Lung (tissue), 12 donors: ENCODE measurements around the gene HECW1. TPM values are rescaled to one million over a fixed set of nuclear protein-coding genes. Genes with fewer than 3 reads are reported as not detected.

Experiments
- ATAC-seq: fragments of 200-7000 bp; cut with Tn5 transposase; one replicate; pipeline ENCODE4 v1.9.1; 2020; ENCODE audit warnings: moderate number of reproducible peaks; ENCODE audit not compliant: insufficient read depth, low FRiP score
- DNase-seq, 3 donors: peaks; one replicate each; pipeline ENCODE4 v3.0.0-alpha.2; 2013 to 2017
- H3K27ac ChIP-seq, 2 donors: one replicate each; pipeline ENCODE4 v1.5.1; 2013; ENCODE audit warnings: mild to moderate bottlenecking in 2 of 2, moderate library complexity in 2 of 2, control low read depth in 1 of 2, inconsistent platforms in 1 of 2, low read depth in 1 of 2, low read length in 1 of 2
- H3K27me3 ChIP-seq, 3 donors: one replicate each; pipeline ENCODE4 v1.5.1; 2013; ENCODE audit warnings: low read length in 2 of 3; ENCODE audit not compliant: control insufficient read depth in 3 of 3, insufficient read depth in 3 of 3
- H3K36me3 ChIP-seq, 4 donors: one replicate each; pipeline ENCODE4 v1.5.1; 2013; ENCODE audit warnings: low read length in 4 of 4, mild to moderate bottlenecking in 1 of 4, moderate library complexity in 1 of 4; ENCODE audit not compliant: control insufficient read depth in 4 of 4, insufficient read depth in 4 of 4
- H3K4me1 ChIP-seq, 5 donors: one replicate each; pipeline ENCODE4 v1.5.1; 2013; ENCODE audit warnings: low read length in 5 of 5, mild to moderate bottlenecking in 2 of 5, moderate library complexity in 1 of 5; ENCODE audit not compliant: control insufficient read depth in 5 of 5, insufficient read depth in 5 of 5
- H3K4me3 ChIP-seq: one replicate; pipeline ENCODE4 v1.5.1; 2013; ENCODE audit warnings: mild to moderate bottlenecking, control low read depth, moderate library complexity
- H3K9ac ChIP-seq, 2 donors: one replicate each; pipeline ENCODE4 v1.5.1; 2013; ENCODE audit warnings: low read length in 2 of 2, control low read depth in 1 of 2; ENCODE audit not compliant: insufficient read depth in 1 of 2
- H3K9me3 ChIP-seq, 4 donors: one replicate each; pipeline ENCODE4 v1.5.1; 2013; ENCODE audit warnings: low read length in 3 of 4, mild to moderate bottlenecking in 1 of 4, moderate library complexity in 1 of 4; ENCODE audit not compliant: control insufficient read depth in 4 of 4, insufficient read depth in 3 of 4
- WGBS, 2 donors: extraction: QIAGEN DNeasy Blood & Tissue Kit; methylation state at CpG; one replicate each; pipeline ENCODE4 v1.1.7; 2013; 5-methylcytosine and 5-hydroxymethylcytosine counted together
- polyA plus RNA-seq, 2 donors: library from polyadenylated mRNA; stranded (reverse); fragments of 200-250 nt; gene quantifications; one replicate each; pipeline ENCODE4 v1.2.1, GENCODE V29; 2013
- total RNA-seq, 2 donors: library from RNA; depleted of rRNA in 1 of 2; stranded (reverse); fragments of >200 nt in 1 of 2; gene quantifications; one replicate each; pipeline ENCODE4 v1.2.1, GENCODE V29; 2014 to 2021
- TF ChIP-seq, protein P1 (sequence below): IDR thresholded peaks from 2 replicates; pipeline ENCODE4 v1.5.1; 2012; ENCODE audit warnings: mild to moderate bottlenecking; ENCODE audit errors: control extremely low read depth, extremely low read depth
- donor health status: control.
- donor health status: control.
- donor health status: Bipolar disorder and iron deficiency.
- donor health status: healthy.
- donor health status: DM: yes; HTN: yes; CAD: no.

Gene HECW1
- total and polyA plus RNA-seq, 4 donors, result 0.05 to 0.21 (median 0.13) TPM

DNA sequence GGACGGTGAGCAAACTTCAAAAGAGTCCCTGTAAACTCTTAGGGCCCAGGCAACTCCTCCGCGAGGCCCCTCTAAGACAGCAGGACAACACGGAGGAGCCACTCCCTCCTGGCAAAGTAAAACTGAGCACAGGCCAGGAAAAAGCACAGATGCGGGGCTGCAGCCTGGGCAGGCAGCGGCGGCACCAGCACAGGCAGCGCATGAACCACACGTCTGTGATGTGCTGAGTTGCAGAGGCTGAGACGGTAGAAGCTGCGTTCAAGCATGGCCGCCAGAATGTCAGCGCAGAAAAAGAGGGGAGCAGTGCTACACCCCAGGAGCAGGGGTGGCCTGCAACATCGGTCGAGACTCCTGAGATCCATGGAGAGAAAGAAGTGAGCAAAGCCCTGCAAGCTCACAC lies 424.3 kb downstream of the HECW1 start:
- no peak overlapping the region for H3K9ac ChIP-seq
- ATAC-seq, result no peak
- H3K9me3 ChIP-seq, result no peaks in the 10 kb centered on the region
- no peak overlapping the region for H3K4me3 ChIP-seq
- no peaks in the 10 kb centered on the region for H3K36me3 ChIP-seq
- 89 to 93% methylated on average over 15 of the region's 15 CpGs for WGBS, 2 donors
- TF ChIP-seq, protein P1, sequence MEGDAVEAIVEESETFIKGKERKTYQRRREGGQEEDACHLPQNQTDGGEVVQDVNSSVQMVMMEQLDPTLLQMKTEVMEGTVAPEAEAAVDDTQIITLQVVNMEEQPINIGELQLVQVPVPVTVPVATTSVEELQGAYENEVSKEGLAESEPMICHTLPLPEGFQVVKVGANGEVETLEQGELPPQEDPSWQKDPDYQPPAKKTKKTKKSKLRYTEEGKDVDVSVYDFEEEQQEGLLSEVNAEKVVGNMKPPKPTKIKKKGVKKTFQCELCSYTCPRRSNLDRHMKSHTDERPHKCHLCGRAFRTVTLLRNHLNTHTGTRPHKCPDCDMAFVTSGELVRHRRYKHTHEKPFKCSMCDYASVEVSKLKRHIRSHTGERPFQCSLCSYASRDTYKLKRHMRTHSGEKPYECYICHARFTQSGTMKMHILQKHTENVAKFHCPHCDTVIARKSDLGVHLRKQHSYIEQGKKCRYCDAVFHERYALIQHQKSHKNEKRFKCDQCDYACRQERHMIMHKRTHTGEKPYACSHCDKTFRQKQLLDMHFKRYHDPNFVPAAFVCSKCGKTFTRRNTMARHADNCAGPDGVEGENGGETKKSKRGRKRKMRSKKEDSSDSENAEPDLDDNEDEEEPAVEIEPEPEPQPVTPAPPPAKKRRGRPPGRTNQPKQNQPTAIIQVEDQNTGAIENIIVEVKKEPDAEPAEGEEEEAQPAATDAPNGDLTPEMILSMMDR, result no peak
- peaks cover 0 to 9% (median 2%) of the 10 kb centered on the region in 5 donors for H3K4me1 ChIP-seq
- DNase-seq, result no peak
- no peaks in the 10 kb centered on the region for H3K27me3 ChIP-seq
- H3K27ac ChIP-seq, result no peak overlapping the region

GRCh38 chr7:43537765-43538403 lies 425.4 kb downstream of the HECW1 start:
- peaks cover 0 to 9% (median 2%) of the 10 kb centered on the region in 5 donors for H3K4me1 ChIP-seq

DNA sequence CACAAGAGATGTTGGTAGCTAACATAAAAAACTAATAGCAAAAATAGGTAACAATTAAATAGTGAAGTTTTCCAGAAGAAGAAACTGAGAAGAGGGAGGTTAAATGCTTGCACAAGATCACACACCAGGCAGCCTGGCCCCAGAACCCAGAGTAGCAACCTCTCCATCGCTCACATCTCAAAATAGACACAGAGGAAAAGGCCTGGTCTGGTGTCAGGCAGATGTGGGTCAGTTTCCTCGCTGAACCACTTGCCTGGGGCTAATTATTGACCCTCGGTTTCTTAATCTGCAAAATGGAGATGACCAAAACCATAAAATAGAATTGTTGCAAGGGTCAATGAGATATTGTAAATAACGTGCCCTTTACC lies 425.9 kb downstream of the HECW1 start:
- no peak overlapping the region for H3K4me3 ChIP-seq
- no peak overlapping the region for H3K27ac ChIP-seq
- TF ChIP-seq, protein P1, result no peak
- H3K9me3 ChIP-seq, result no peaks in the 10 kb centered on the region
- no peaks in the 10 kb centered on the region for H3K27me3 ChIP-seq
- no peak for DNase-seq
- no peaks in the 10 kb centered on the region for H3K36me3 ChIP-seq
- WGBS, 2 donors, result 88 to 92% methylated on average over 4 of the region's 4 CpGs
- H3K9ac ChIP-seq, result no peak overlapping the region
- H3K4me1 ChIP-seq, result peaks cover 0 to 6% (median 2%) of the 10 kb centered on the region in 5 donors
- no peak for ATAC-seq

More at GRCh38 chr7:43537765-43538403, 425.4 kb downstream of the HECW1 start:
- H3K36me3 ChIP-seq, result no peaks in the 10 kb centered on the region
- TF ChIP-seq, protein P1, result no peak
- no peak overlapping the region for H3K9ac ChIP-seq
- H3K27me3 ChIP-seq, result no peaks in the 10 kb centered on the region
- WGBS, 2 donors, result 85 to 87% methylated on average over 9 of the region's 9 CpGs
- no peak overlapping the region for H3K27ac ChIP-seq
- H3K9me3 ChIP-seq, result no peaks in the 10 kb centered on the region
- ATAC-seq (no peak), DNase-seq (no peak)
- H3K4me3 ChIP-seq, result no peak overlapping the region

GRCh38 chr7:43540471-43540870 lies 428.0 kb downstream of the HECW1 start:
- H3K27ac ChIP-seq, result no peak overlapping the region
- no peaks in the 10 kb centered on the region for H3K36me3 ChIP-seq
- H3K9me3 ChIP-seq, result no peaks in the 10 kb centered on the region
- H3K4me1 ChIP-seq, result peaks cover 0 to 2% (median 0%) of the 10 kb centered on the region in 5 donors
- DNase-seq (no peak), ATAC-seq (no peak)
- H3K9ac ChIP-seq, result no peak overlapping the region
- no peaks in the 10 kb centered on the region for H3K27me3 ChIP-seq
- TF ChIP-seq, protein P1, result no peak
- no peak overlapping the region for H3K4me3 ChIP-seq
- 91 to 96% methylated on average over 3 of the region's 3 CpGs for whole genome bisulfite sequencing, 2 donors
